Astrocyte of the cerebellum (primary cell): ENCODE measurements around the gene EFCAB13.

ENCODE experiments used
- DNase-seq: peaks from one replicate; pipeline ENCODE4 v3.0.0-alpha.2; 2011; ENCODE audit warnings: low read depth
- H3K4me3 ChIP-seq: 2 replicates; pipeline ENCODE4 v1.5.1; 2011; ENCODE audit warnings: mild to moderate bottlenecking, low read depth, low read length, moderate library complexity
- CTCF ChIP-seq: IDR thresholded peaks from 2 replicates; pipeline ENCODE4 v1.5.1; 2012; ENCODE audit warnings: low read length, low read depth, moderate library complexity, mild to moderate bottlenecking; ENCODE audit errors: missing control alignments
- in situ Hi-C: cut with HindIII; loops from 2 replicates; pipeline ENCODE4 v1.10.0; 2017; ENCODE audit warnings: low sequenced_read_pairs

Gene EFCAB13

GRCh38 chr17:47299239-47299910 is 24.4 kb upstream of the EFCAB13 start:
- DNase-seq: no peak
- no peak for TF ChIP-seq CTCF
- in situ Hi-C loops: no loop called here
- H3K4me3 ChIP-seq: no peak overlapping the region

- TF ChIP-seq CTCF: no peak
- H3K4me3 ChIP-seq: no peak overlapping the region
- no peak for DNase-seq
- in situ Hi-C loops: no loop called here
Observed at GRCh38 chr17:47300718-47301117, 23.0 kb upstream of the EFCAB13 start.

GRCh38 chr17:47301161-47301560 is 22.6 kb upstream of the EFCAB13 start:
- no peak for DNase-seq
- no peak overlapping the region for H3K4me3 ChIP-seq
- TF ChIP-seq CTCF: no peak
- in situ Hi-C loops: no loop called here

- no peak overlapping the region for H3K4me3 ChIP-seq
- no peak for TF ChIP-seq CTCF
- in situ Hi-C loops: no loop called here
- no peak for DNase-seq
Observed at GRCh38 chr17:47301831-47302230, 21.9 kb upstream of the EFCAB13 start.

GRCh38 chr17:47304186-47304585 is 19.6 kb upstream of the EFCAB13 start:
- no peak for TF ChIP-seq CTCF
- no peak for DNase-seq
- H3K4me3 ChIP-seq: no peak overlapping the region
- in situ Hi-C loops: no loop called here

- in situ Hi-C loops: no loop called here
- no peak overlapping the region for H3K4me3 ChIP-seq
- no peak for TF ChIP-seq CTCF
- peak; percentile 96 for DNase-seq
Observed at GRCh38 chr17:47305302-47305923, 18.3 kb upstream of the EFCAB13 start.
